ENCODE results near the gene ERICH2.
A peak's percentile ranks its signal among the peaks of the same experiment; 100 is the strongest.

The ERICH2 gene

DNA sequence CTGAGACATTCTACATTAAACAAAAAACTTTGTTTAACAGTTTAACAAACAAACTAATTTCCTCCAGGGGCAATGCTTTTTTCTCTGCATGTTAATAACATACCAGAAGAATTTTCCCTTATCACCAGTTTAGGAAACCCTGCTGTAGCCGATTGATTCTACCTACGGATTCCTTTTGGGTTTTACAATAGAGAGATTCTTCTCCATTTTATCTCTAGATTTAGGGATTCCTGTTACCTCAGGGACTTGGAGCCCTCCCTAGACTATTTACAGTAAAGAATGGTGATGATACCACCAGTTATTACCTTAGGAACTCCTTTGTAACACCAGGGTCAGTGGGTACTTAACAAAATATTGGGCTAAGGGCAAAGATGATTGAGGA, 5.3 kb upstream of the ERICH2 start:
- DNase-seq, result no peak

DNA sequence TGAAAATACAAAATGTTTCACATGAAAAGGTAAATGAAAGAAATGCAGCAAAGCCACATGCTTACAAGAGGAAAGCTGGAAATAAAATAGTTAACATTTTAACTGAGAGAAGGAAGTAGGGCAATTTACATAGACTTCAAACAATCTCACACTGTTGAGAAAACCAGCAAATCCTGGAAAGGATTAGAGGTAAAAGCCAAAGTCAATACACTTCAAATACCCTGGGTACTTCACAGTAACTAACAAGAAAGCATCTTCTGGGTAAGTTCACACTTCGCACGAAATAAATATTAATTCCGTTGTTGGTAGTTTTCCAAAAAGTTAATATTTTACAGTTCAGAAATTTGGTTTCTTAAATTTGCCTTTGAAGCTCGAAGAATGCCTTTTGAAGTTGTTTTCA, 3.5 kb upstream of the ERICH2 start:
- DNase-seq, result no peak

DNA sequence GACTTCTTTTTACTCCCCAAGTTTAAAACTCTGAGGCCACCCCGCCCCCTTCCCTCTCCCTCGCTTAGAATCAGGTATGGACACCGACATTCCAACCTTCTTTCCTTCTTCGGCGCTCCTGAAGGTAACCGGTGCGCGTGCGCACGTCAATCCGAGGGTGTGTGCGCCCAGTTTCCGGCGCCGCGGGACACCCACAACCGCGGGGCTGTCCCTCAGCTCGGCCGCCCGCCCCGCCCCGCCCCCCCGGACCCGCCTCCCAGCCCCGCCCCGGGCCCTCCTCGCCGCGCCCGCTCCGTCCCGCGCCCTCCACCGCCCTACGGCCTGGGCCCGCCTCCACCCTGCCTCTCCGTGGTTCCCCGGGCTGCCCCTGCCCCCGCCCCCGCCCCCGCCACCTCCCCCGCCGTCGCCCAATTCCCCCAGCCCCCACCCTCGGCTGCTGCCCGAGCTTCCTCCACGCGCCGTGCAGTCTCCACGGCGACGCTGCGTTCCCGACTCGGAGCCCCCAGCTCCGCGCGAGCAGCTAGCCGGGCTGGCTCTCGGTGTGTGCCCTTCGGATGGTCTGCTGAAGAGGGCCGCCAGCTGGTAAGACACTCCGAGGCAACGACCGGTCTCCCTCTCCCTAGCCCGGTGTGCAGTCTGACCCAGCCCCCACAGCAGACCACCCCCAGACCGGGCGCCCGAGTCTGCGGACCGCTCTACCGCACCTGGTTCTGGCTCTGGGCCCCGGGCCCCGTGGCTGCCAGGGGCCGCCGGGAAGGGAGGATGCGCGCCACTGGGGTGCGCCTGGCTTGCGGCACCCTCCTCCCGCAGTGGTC, 635 bp downstream of the ERICH2 start:
- peak; percentile 76 for DNase-seq

DNA sequence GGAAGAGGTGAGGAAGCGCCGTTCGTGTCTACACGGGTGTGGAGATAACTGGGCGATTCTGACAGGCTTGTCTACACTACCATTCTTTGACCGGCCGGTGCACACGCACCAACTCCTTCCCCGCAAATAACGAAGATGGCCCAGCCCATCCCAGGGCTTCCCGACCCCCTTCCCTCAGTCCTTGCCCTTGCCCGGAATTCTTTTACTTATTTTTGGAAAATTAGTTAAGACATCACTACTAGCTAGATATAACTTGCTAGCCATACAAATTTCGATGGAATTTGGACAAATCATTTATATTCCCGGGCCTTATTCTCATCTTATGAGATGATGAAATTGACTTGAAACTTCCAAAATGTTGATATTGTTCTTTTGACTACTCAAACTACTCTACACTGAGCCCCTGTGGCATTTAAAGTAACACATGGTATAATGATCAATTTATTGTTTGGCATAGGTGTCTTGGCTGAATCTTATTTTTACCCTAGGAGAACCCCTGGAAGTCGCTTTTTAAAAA, 1.3 kb downstream of the ERICH2 start:
- DNase-seq, result no peak

- no peak for DNase-seq
These were observed 2.1 kb downstream of the ERICH2 start for GRCh38 chr2:170772295-170772694.

- DNase-seq, result no peak
These were observed 3.9 kb downstream of the ERICH2 start for GRCh38 chr2:170774074-170774473.

DNA sequence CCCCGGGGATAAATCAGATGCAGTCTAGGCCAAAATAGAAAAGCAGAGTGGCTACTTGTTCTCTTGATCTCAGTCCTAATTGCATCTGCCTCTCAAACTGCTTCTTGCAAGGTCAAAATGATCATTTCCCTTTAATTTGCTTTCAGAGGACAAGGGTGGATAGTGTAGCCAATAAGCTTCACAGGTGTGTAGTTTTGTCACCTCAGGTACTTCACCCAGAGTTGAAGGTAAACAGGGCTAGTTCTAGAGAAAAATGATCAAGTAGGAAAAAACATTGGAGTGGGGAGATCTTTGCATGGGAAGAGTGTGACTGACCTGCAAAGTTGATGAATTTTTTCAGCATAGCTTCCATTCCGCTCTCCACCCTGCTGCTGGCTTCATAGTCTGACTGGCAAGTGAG, 8.7 kb downstream of the ERICH2 start:
- no peak for DNase-seq

DNA sequence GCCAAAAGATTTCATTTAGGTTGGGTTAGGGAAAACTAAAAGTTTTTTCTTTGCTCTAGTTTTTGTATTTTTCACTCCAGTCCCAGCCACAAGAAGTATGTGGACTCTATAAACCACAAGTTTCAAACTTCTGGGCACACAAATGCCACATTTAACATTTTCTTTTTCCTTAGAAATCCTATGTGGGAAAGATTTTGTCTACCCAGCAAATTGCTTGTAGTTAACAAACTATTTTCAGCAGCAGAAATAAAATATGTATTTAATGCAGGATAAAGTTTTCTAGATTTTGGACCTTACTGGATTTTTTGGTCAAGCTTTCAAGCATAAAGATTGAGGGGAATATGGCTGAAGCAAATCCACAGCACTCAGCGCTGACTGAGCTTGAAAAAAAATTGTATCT, 9.1 kb downstream of the ERICH2 start:
- no peak for DNase-seq

- no peak for DNase-seq
These were observed 12.5 kb downstream of the ERICH2 start for GRCh38 chr2:170782673-170783072.

DNA sequence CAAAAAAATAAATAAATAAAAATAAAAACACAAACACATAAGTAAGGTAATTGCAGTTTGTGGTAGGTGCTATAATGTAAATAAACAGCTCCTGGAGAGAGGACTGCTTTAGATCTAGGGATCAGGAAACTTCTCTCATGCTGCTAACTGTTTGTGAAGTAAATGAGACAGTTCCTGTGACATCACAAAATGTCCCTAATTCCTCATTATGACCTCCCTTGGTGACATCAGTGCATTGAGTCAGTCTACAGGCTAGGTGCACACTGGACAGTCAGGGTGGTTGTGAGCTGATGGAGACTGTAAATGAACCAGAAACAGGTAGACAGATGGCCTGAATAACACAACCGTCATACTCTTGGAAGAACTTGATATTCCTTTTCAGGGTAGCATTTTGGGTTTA, 13.4 kb downstream of the ERICH2 start:
- DNase-seq, result no peak

DNA sequence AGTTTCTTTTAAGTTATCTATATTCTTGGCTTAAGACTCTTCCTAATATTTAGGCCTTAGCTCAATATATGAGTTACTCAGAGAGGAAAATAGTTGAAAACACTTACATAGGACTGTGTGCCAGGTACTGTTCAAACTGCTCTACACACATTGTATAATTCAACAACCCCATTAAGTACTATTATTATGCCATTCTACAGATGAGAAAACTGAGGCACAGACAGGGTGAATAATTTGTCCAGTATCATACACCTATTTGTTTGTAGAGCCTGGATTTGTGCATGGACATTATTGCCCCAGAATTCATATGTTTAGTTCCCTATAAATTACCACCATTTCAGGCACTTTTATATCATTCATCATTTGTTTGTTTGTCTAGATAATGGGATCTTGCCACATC, 28.8 kb downstream of the ERICH2 start:
- DNase-seq, result no peak

DNA sequence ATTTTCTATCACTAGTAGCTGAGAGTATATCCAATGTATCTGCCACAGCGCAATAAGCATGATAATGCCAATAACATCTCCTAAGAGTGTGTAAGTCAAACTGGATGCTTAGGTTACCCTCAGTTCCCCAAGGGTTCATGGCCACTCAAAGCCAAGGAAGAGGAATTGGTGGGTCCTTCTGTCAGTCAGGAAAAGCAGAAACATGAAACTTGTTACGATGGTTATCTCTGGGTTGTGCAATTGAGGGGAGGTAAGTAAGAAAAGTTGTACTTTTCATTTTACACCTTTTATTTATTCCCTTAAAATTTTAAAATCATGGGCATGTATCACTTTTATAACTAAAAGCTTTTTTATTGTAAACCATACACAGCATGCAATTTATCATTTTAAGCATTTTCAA, 36.4 kb downstream of the ERICH2 start:
- no peak for DNase-seq

DNA sequence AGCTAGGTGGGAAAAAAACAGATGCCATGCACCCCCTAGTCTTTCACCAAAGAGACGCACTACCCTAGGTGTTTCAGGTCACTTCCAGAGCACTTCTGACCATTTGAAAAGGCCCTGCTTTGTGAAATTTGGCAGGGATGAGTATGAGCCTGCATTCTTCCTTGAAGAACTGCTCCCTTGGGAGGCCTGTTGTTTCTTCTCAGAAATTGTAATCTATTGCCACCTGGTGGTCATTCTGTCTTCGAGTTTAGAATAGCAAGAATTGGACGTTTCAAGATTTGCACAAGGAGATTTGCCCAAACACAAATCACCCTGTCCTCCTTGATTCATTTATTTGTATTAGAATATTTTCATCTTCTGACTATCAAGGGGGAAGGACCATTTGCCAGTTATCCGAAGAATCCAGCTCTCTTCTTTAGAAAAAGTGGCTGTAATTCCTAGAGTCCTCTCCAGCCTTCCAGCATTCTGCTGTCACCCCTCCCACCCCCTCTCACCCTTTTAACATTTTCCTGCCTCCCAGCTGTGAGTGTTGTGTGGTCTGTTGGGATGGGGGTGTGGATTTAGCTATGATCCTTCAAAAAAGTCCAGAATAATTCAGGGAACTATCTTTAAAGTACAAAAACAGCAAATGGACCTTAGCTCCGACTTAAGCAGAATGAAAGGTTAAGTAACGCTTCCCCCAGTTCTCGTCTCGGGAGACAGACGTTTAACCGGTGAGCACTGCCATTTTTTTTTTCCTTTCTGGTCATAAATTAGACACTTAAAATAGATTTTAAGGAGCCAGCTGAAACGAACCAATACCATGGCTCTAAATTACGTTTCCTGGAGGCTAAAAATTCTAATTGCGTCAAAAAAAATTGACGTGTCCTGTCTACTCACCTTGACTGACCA, 42.8 kb downstream of the ERICH2 start:
- DNase-seq, result peak; percentile 57

GRCh38 chr2:170813611-170814532, 43.7 kb downstream of the ERICH2 start:
- DNase-seq, result no peak

DNA sequence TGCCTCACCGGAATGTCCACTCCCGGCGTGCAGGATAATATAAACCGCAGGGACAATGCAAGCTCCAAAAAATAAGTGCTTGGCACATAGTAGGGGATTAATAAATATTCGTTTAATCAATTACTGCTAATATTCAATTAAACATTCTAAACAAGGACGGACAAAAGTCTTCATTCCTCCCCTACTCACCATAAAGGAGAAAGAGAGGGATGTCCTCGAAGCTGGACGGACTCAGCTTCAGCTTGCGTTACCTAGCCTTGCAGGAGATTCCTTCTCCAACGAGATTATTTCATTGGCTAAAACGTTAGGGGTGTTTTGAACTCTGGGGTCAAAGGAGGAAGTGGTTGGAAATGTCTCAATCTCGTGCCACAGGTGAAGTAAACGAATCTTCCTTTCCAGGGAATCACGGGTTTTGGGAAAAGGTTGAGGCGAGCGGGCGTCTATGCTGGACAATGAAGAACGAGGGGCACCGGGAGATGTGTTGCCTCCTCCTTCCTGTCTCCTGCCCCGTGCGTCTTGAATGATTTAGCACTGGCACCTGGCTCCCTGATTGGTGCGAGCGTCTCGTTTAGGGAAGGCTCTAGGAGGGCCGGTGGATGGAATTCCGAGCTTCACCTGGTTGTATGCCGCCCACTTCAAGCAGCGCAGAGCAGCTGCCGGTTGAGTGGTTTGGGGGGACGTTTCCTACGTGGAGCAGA, 44.5 kb downstream of the ERICH2 start:
- no peak for DNase-seq

GRCh38 chr2:170815311-170815710, 45.1 kb downstream of the ERICH2 start:
- DNase-seq, result no peak

DNA sequence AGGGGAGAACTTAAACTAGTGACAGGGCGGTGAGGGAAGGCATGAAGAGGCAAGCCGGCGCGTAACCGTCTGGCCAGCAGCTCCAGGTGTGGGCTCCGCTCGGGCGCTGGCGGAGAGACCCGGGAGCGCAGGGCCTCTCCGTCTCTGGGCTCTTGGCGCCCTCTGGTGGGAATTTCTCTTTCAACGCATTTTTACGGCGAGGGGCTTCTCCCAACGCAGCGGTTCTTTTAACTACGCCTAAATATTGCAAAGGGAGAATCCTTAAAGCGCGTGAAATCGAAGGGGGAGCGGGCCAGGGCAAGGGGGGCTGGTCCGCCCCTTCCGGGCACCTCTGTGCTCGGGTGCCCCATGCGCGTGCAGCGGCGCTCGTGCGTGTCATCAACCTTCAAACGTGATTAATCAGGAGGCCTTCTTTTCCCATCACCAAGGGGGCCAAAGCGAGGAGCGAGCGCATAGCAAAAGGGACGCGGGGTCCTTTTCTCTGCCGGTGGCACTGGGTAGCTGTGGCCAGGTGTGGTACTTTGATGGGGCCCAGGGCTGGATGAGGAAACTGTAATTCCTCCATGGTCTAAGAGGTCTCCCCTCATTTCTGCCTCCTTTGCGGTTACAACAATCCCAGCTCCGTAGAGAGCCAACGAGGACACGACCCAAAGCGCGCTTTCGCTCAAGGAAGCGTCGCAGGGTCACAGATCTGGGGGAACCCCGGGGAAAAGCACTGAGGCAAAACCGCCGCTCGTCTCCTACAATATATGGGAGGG, 45.7 kb downstream of the ERICH2 start:
- DNase-seq, result peak; percentile 59

DNA sequence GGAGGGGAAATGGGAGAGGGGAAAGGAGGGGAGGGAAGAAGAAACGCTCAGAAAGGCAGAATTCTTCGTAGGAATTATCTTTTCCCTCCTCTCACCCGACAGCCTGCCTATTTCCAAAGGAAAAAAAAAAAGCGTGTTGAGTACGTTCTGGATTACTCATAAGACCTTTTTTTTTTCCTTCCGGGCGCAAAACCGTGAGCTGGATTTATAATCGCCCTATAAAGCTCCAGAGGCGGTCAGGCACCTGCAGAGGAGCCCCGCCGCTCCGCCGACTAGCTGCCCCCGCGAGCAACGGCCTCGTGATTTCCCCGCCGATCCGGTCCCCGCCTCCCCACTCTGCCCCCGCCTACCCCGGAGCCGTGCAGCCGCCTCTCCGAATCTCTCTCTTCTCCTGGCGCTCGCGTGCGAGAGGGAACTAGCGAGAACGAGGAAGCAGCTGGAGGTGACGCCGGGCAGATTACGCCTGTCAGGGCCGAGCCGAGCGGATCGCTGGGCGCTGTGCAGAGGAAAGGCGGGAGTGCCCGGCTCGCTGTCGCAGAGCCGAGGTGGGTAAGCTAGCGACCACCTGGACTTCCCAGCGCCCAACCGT, 46.4 kb downstream of the ERICH2 start, which contains the start of gene GAD1:
TSS of gene GAD1 (plus strand) at position 384 of the 589 bp plus-strand sequence. CDS start 1,705 bp downstream, outside the sequence.
- DNase-seq, result peak; percentile 57

- peak; percentile 63 for DNase-seq
These were observed 47.2 kb downstream of the ERICH2 start for GRCh38 chr2:170817093-170818035.

All from kidney glomerular epithelial cell (primary cell).